HEK293 (cell line): ENCODE results near the gene FAM120B.

Experiments
- ATF2 ChIP-seq: fragments of 450-650 bp; formaldehyde crosslinking; IDR thresholded peaks from 2 replicates; pipeline ENCODE4 v1.5.1; 2016; ENCODE audit warnings: missing biosample characterization, missing genetic modification characterization, low read depth
- CTCF ChIP-seq: fragments of 450-650 bp; formaldehyde crosslinking; IDR thresholded peaks from 2 replicates; pipeline ENCODE4 v1.5.1; 2016; ENCODE audit warnings: missing biosample characterization, missing genetic modification characterization
- GLI2 ChIP-seq: fragments of 450-650 bp; formaldehyde crosslinking; IDR thresholded peaks from 2 replicates; pipeline ENCODE4; 2017; ENCODE audit warnings: missing biosample characterization, missing genetic modification characterization, low read depth, borderline replicate concordance
- KLF7 ChIP-seq: fragments of 450-650 bp; formaldehyde crosslinking; IDR thresholded peaks from 2 replicates; pipeline ENCODE4 v1.5.1; 2016; ENCODE audit warnings: missing biosample characterization, missing genetic modification characterization, borderline replicate concordance
- MEIS1 ChIP-seq: sonication (generic); formaldehyde crosslinking; IDR thresholded peaks from 2 replicates; pipeline ENCODE4 v1.8.1; 2022; ENCODE audit warnings: missing genetic modification reagents, mild to moderate bottlenecking, borderline replicate concordance
- REPIN1 ChIP-seq: fragments of 450-650 bp; formaldehyde crosslinking; IDR thresholded peaks from 2 replicates; pipeline ENCODE4 v1.5.1; 2017; ENCODE audit warnings: missing biosample characterization, missing genetic modification characterization, low read depth
- REST ChIP-seq: fragments of 450-650 bp; formaldehyde crosslinking; IDR thresholded peaks from 2 replicates; pipeline ENCODE4 v1.5.1; 2016; ENCODE audit warnings: missing biosample characterization, missing genetic modification characterization
- SP2 ChIP-seq: fragments of 450-650 bp; formaldehyde crosslinking; IDR thresholded peaks from 2 replicates; pipeline ENCODE4 v1.5.1; 2016; ENCODE audit warnings: missing biosample characterization, missing genetic modification characterization
- TCF7L2 ChIP-seq: IDR thresholded peaks from 2 replicates; pipeline ENCODE4 v1.6.1; 2011; ENCODE audit warnings: low read depth, mild to moderate bottlenecking, inconsistent platforms, low read length, moderate library complexity, borderline replicate concordance
- YY2 ChIP-seq: fragments of 450-650 bp; formaldehyde crosslinking; IDR thresholded peaks from 2 replicates; pipeline ENCODE4 v1.5.1; 2016; ENCODE audit warnings: missing biosample characterization, missing genetic modification characterization
- ZBTB6 ChIP-seq: fragments of 450-650 bp; formaldehyde crosslinking; IDR thresholded peaks from 2 replicates; pipeline ENCODE4 v1.5.1; 2017; ENCODE audit warnings: missing biosample characterization, missing genetic modification characterization
- ZEB2 ChIP-seq: fragments of 450-650 bp; formaldehyde crosslinking; IDR thresholded peaks from 2 replicates; pipeline ENCODE4 v1.5.1; 2016; ENCODE audit warnings: missing biosample characterization, missing genetic modification characterization
- ZNF114 ChIP-seq: fragments of 450-650 bp; formaldehyde crosslinking; IDR thresholded peaks from 2 replicates; pipeline ENCODE4 v1.5.0; 2017; ENCODE audit warnings: missing biosample characterization, missing genetic modification characterization
- ZNF132 ChIP-seq: fragments of 450-650 bp; formaldehyde crosslinking; IDR thresholded peaks from 2 replicates; pipeline ENCODE4 v1.5.1; 2017; ENCODE audit warnings: missing biosample characterization, missing genetic modification characterization, borderline replicate concordance
- ZNF174 ChIP-seq: fragments of 450-650 bp; formaldehyde crosslinking; IDR thresholded peaks from 2 replicates; pipeline ENCODE4 v1.5.0; 2017; ENCODE audit warnings: missing biosample characterization, mild to moderate bottlenecking, missing genetic modification characterization
- ZNF2 ChIP-seq: fragments of 450-650 bp; formaldehyde crosslinking; IDR thresholded peaks from 2 replicates; pipeline ENCODE4 v1.5.1; 2016; ENCODE audit warnings: missing biosample characterization, missing genetic modification characterization
- ZNF416 ChIP-seq: fragments of 450-650 bp; formaldehyde crosslinking; IDR thresholded peaks from 2 replicates; pipeline ENCODE4 v1.5.1; 2016; ENCODE audit warnings: missing biosample characterization, missing genetic modification characterization
- ZNF544 ChIP-seq: fragments of 450-650 bp; formaldehyde crosslinking; IDR thresholded peaks from 2 replicates; pipeline ENCODE4 v1.5.0; 2017; ENCODE audit warnings: missing biosample characterization, missing genetic modification characterization
- ZNF76 ChIP-seq: fragments of 450-650 bp; formaldehyde crosslinking; IDR thresholded peaks from 2 replicates; pipeline ENCODE4; 2016; ENCODE audit warnings: low read depth, missing biosample characterization, missing genetic modification characterization, borderline replicate concordance
- ZSCAN5A ChIP-seq: fragments of 450-650 bp; formaldehyde crosslinking; IDR thresholded peaks from 2 replicates; pipeline ENCODE4 v1.5.1; 2016; ENCODE audit warnings: missing biosample characterization, missing genetic modification characterization
- TF ChIP-seq, protein P1 (sequence below): sonication (generic); formaldehyde crosslinking; IDR thresholded peaks from 2 replicates; pipeline ENCODE4 v1.8.1; 2022; ENCODE audit warnings: mild to moderate bottlenecking, moderate library complexity, missing genetic modification reagents
- TF ChIP-seq, protein P2 (sequence below): fragments of 450-650 bp; formaldehyde crosslinking; IDR thresholded peaks from 2 replicates; pipeline ENCODE4 v1.5.1; 2017; ENCODE audit warnings: missing biosample characterization, missing genetic modification characterization
- TF ChIP-seq, protein P3 (sequence below): fragments of 450-650 bp; formaldehyde crosslinking; IDR thresholded peaks from 2 replicates; pipeline ENCODE4 v1.5.1; 2016; ENCODE audit warnings: missing biosample characterization, missing genetic modification characterization
- TF ChIP-seq, protein P4 (sequence below): fragments of 450-650 bp; formaldehyde crosslinking; IDR thresholded peaks from 2 replicates; pipeline ENCODE4; 2016; ENCODE audit warnings: missing biosample characterization, missing genetic modification characterization

FAM120B gene

DNA sequence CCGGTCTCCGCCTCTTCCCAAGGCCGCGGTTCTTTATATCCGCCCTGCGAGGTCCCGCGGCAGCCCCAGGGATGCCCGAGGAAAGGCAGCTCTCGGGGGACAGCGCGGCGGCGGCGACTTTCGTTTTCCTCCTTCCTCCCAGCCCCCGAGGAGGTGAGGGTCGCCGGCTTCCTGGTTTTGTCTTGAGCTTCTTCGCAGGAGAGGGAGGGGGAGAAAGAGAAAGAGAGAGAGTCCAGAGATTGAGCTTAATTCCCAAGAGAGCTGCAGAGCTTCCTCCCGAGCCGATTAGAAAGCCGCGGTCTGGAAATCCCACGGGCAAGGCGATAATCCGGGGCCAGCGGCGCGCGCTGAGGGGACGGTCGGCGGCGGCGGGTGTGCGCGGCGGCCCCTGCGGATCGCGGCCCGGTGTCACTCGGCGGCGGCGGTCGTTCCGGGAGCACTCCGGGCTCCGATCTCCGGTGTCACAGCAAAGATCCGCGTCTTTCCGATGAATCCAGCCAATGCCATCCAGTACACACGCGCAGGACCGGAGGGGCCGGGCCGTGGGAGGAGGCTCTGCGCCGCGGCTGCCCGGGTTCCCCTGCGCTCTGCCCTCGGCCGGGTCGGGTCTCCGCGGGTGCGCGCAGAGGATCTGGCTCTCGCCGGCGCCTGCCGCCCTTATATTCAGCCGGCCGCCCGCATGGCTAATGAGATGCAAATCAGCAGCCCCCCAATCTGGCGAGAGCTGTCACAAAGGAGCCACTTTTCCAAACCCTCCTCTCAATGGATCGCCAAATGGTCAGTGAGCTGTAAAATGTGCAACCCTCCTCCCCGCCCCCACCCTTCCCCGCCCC, 16.0 kb upstream of the FAM120B start, which contains the start of gene DLL1 (continued):
- TF ChIP-seq ZBTB6 (tag by site-specific recombination) (no peak), ZNF132 (tag by site-specific recombination) (no peak), ZNF114 (tag by site-specific recombination) (no peak), ZNF416 (no peak), ATF2 (tag by site-specific recombination) (no peak), MEIS1 (CRISPR knock-in tag) (no peak), REST (tag by site-specific recombination) (no peak), SP2 (tag by site-specific recombination) (peak; percentile 43), REPIN1 (tag by site-specific recombination) (no peak), ZNF2 (tag by site-specific recombination) (no peak), KLF7 (tag by site-specific recombination) (no peak), ZNF76 (tag by site-specific recombination) (no peak), YY2 (tag by site-specific recombination) (no peak), ZNF544 (tag by site-specific recombination) (no peak), ZSCAN5A (no peak), TCF7L2 (no peak; the same call in 1 of the 2 replicates), CTCF (no peak), ZNF174 (no peak), GLI2 (tag by site-specific recombination) (no peak), ZEB2 (tag by site-specific recombination) (0 out of 2 replicates have a peak, but pooled peaks have one; percentile 40)
- TF ChIP-seq, protein P1, sequence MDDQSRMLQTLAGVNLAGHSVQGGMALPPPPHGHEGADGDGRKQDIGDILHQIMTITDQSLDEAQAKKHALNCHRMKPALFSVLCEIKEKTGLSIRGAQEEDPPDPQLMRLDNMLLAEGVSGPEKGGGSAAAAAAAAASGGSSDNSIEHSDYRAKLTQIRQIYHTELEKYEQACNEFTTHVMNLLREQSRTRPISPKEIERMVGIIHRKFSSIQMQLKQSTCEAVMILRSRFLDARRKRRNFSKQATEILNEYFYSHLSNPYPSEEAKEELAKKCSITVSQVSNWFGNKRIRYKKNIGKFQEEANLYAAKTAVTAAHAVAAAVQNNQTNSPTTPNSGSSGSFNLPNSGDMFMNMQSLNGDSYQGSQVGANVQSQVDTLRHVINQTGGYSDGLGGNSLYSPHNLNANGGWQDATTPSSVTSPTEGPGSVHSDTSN (CRISPR knock-in tag): no peak
- TF ChIP-seq, protein P2, sequence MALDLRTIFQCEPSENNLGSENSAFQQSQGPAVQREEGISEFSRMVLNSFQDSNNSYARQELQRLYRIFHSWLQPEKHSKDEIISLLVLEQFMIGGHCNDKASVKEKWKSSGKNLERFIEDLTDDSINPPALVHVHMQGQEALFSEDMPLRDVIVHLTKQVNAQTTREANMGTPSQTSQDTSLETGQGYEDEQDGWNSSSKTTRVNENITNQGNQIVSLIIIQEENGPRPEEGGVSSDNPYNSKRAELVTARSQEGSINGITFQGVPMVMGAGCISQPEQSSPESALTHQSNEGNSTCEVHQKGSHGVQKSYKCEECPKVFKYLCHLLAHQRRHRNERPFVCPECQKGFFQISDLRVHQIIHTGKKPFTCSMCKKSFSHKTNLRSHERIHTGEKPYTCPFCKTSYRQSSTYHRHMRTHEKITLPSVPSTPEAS: no peak
- TF ChIP-seq, protein P3, sequence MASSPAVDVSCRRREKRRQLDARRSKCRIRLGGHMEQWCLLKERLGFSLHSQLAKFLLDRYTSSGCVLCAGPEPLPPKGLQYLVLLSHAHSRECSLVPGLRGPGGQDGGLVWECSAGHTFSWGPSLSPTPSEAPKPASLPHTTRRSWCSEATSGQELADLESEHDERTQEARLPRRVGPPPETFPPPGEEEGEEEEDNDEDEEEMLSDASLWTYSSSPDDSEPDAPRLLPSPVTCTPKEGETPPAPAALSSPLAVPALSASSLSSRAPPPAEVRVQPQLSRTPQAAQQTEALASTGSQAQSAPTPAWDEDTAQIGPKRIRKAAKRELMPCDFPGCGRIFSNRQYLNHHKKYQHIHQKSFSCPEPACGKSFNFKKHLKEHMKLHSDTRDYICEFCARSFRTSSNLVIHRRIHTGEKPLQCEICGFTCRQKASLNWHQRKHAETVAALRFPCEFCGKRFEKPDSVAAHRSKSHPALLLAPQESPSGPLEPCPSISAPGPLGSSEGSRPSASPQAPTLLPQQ (tag by site-specific recombination): no peak
- TF ChIP-seq, protein P4, sequence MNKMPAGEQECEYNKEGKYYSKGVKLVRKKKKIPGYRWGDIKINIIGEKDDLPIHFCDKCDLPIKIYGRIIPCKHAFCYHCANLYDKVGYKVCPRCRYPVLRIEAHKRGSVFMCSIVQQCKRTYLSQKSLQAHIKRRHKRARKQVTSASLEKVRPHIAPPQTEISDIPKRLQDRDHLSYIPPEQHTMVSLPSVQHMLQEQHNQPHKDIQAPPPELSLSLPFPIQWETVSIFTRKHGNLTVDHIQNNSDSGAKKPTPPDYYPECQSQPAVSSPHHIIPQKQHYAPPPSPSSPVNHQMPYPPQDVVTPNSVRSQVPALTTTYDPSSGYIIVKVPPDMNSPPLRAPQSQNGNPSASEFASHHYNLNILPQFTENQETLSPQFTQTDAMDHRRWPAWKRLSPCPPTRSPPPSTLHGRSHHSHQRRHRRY (tag by site-specific recombination): no peak
